Measurements from ENCODE around the gene JAG2. TPM values are rescaled to one million over a fixed set of nuclear protein-coding genes. Genes with fewer than 3 reads are reported as not detected.
"Not testable (repeated sequence)": the region's sequence is repeated elsewhere in the genome, so short reads cannot be mapped to it uniquely, and the experiment has no call there.

The JAG2 gene
- total RNA-seq, 1 donor from 2014 or later = 72.5 TPM

DNA sequence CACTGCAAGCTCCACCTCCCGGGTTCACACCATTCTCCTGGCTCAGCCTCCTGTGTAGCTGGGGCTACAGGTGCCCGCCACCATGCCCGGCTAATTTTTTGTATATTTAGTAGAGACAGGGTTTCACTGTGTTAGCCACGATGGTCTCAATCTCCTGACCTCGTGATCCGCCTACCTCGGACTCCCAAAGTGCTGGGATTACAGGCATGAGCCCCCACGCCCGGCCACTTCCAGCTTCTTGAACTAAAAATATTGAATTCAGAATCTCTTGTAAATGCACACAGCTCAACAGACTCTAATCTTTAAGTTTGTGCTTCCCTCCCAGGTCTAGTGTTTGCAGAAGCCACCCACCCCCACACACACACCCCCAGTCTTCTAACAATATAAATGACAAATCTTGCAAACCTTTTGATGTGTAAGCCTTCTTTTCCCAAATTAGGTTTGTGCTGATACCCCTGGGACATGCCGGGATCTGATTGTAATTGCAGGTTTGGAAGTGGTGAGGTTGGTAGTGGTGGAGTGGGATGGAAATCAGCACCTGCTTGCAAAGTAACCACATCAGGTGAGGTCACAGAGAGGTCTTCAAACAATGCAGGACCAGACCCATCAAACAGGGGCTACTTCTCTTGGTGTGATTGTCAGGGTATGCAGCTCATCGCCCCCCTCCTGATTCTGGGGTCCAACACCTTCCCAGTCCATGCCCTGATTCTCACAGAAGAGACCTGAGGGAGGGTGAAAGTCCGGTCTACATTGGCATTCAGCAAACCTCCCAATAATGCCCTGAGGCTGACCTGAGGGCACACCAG is 51.9 kb downstream of the JAG2 start:
- no peak for DNase-seq

DNA sequence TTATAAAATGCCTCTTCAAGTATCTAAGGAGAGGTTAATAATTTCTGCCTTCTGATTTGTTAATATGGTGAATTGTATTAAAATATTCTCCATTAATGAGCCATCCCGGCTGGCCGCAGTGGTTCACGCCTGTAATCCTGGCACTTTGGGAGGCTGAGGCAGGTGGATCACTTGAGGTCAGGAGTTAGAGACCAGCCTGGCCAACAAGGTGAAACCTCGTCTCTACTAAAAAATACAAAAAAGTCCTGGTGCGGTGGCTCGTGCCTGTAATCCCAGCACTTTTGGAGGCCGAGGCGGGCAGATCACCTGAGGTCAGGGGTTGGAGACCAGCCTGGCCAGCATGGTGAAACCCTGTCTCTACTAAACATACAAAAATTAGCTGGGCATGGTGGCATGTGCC is 59.3 kb downstream of the JAG2 start:
- DNase-seq = not testable (repeated sequence)

DNA sequence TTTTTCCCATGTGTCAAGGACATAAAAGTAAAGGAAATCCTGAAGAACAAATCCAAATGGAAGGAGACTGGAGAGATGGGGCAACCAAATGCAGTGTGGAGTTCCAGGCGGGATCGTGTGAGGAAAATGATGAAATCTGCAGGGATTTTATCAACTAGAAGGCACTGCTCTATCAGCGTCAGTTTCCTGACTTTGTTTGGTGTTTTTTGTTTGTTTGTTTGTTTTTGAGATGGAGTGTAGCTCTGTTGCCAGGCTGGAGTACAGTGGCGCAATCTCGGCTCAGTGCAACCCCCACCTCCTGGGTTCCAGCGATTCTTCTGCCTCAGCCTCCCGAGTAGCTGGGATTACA is 60.1 kb downstream of the JAG2 start:
- DNase-seq = no peak

DNA sequence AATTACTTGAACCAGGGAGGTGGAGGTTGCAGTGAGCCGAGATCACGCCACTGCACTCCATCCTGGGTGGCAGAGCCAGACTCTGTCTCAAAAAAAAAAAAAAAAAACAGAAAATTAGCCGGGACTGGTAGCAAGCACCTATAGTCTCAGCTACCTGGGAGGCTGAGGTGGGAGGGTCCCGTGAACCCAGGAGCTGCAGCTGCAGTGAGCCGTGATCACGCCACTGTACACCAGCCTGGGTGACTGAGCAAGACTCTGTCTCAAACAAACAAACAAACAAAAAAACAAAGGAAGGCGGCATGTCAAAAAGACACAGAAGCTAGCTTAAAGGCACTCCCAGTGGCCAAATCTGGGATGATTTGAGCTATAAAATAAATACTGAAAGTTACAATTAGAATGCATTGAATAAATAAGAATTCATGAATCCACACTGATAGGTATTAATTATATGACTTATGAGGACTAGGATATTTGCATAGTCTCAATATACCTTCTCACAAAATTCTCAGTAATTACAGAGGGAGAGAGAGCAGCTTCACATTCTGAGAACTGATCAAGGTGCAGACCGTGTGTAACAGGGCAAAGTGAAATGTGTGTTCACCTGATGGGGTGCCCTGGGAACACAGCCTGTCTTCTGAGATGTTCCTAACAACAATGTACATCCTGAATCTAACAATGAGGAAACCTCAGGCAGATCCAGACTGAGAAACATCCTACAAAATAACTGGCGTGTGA is 60.6 kb downstream of the JAG2 start:
- DNase-seq = no peak

DNA sequence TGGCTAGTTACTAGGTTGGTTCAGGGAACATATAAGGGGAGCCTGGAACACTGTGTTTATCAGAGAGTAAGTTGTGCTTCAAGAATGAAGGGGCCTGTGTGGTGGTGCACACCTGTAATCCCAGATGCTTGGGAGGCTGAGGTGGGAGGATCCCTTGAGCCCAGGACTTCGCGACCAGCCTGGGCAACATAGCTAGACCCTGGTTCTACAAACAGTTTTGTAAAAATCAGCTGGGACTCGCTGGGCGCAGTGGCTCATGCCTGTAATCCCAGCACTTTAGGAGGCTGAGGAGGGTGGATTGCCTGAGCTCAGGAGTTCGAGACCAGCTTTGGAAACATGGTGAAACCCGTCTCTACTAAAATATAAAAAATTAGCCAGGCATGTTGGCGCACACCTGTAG is 61.2 kb downstream of the JAG2 start:
- no peak for DNase-seq

DNA sequence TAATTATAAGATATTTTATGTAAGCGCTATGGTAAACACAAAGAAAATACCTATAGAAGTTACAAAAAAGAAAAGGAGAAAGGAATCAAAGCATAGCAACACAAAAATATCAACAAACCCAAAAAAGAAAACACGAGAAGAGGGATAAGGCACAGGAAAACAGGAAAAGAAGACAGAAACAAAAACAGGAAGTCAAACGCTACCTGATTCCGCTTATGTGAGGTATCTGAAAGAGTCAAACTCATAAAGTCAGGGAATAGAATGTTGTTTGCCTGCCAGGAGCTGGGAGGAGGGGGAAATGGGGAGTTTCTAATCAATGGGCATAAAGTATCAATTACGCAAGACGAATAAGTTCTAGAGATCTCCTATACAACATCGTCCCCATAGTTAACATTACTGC is 63.4 kb downstream of the JAG2 start:
- no peak for DNase-seq

DNA sequence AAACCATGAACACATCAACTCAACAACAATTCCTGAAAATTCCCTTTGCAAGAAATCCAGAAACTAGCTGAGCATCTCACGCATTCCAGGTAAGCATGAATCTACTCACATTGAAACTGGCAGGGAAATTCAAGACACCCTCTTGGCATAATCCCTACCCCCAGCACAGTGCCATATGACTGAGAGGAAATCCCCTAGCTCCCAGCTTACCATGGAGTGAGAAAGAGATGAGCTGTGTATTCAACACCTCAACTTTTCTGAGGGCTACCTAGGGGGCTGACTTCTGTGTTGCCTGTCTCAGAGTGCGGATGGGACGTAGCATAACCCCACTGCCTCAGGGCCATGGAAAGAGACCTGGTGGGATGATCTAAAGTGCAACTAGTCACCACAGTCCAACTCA is 65.7 kb downstream of the JAG2 start:
- DNase-seq = no peak

DNA sequence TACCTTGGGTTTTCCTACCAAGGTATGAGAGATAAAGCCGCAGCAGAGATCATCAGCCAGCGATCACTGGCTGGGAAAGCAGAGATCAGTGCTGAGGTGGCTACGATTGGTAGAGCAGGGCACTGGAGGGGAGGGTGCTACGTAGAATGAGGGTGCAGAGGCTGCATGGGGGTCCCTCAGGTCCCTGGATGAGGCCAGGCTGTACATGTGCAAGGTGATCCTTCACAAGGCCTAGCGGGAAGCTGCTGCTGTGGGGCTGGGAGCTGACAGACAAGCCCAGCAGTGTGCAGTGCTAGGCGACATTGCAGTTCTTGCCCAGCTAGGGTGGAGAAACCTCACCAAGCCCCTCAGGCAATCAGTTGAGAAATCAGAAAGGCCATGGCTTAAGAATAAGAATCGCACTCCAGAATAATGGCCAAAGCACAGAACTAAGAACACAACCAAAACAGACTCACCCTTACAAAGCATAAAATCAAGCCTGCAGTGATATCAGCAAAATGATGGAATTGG is 66.2 kb downstream of the JAG2 start:
- no peak for DNase-seq

DNA sequence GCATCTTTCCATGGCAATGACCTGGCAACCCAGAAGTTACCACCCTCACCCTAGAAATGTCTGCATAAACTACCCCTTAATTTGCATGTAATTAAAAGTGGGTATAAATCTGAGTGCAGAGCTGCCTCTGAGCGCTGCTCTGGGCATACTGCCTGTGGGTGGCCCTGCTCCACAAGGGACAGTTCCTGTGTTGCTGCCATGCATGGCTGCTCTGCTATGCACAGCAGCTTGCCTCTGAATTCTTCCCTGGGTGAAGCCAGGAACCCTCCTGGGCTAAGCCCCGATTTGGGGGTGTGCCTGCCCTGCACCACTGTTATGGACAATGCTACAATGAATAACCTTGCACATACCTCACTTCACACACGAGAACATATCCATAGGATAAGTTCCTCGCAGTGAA is 67.7 kb downstream of the JAG2 start:
- no peak for DNase-seq

DNA sequence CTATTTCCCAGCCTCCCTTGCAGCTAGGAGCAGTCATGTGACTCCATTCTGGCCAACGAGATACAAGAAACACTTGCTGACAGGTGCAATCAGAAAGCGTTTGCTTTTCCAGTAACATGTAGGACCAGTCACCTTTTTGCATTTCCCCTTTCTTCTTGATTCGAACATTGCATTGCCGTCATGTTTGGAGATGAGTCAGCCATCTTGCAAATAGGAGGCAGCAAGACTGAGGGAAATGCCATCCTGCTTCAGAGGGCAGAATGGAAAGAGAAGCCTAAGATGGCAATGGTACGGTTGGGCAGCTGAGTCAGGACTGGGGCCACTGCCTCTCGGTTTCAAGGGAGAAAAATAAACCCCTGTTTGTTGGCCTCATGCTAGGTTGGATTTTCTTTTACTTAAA is 68.8 kb downstream of the JAG2 start:
- DNase-seq = no peak

DNA sequence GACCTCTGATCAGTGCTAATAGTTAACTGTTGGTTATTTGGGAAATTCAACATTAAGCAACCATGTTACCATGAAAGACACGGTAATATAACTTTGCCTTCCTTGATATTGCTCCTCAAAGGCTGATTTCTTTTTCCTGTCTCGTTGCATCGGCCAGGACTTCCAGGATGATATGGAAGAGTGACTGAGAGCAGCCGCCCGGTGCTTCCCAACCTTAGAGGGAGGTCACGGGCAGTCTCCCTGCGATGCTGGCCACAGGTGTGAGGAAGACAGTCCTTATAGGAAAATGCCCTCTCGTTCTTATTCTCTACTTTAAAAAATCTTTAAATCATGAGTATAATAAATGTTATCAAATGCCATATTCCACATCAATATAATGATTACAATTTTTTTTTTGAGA is 70.3 kb downstream of the JAG2 start:
- no peak for DNase-seq

DNA sequence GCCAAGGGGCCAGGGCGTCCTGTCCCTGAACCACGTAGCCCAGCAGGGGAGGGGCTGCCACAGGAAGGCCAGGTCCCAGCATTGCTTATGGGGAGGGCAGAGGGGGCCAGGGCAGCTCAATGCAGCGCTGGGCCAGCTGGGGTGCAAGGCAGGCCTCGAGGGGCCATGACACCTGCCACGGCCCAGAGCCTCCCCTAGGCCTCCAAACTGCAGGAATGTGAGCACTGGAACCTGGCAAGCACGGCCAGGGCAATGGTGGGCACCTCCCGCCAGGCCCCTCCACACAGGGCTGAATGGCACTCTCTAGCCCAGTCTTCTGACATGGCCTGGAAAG is 70.8 kb downstream of the JAG2 start:
- DNase-seq = no peak

DNA sequence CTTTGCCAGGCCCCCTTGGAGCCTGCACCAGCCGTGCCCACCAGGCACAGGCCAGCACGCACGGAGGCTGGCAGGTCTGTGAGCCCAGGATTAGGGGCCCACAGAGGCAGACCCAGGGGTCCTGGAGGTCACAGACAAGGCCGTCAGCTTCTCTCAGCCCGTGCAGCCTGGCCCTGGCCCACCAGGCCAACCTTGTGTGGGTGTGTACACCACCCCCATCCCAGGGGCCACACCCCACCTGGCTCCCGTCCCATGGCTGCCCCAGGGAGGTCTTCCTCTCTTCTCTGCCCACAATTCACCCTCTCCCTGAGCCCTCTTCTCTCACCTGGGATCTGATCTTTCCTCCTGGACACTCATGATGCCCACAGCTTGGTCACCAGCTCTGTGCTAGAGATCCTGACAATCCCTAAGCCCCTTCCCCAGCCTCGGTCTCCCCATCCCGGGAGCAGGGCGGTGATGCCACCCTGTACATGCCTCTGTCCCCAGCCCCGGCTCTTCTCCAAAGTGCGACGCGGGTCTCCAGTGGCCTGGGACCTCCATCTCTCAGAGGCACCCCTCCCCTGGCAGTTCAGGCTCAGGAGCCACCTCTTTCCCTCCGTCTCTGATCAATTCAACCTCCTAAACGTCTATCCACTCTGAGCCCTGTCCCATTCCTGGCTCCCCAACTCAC is 72.2 kb downstream of the JAG2 start:
- no peak for DNase-seq

DNA sequence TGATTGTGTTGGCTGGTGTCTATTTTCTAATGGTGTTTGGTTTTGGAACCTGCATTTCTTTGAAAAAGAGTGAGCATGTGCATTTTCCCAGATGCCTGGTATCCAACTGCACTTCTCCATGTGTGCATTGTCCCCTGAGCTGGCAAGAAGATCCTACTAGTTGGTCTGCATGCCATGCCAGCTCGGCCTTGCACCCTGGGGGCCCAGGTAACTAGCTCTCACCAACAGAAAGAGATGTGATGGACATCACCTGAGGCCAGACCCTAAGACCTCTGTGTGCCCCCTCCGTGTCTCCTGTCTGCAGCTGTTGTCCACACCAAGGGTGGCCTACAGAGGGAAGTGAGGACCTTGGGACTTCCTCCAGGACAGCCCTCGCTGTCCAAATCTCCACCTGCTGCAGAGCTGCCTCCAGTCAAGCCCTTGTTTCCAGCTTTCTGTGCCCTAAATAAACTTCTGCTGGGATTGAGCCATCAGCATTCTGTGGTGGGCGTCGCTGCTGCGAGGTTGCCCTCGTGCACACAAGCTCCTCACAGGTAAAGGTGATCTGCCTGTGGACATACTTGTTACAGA is 73.3 kb downstream of the JAG2 start:
- no peak for DNase-seq

DNA sequence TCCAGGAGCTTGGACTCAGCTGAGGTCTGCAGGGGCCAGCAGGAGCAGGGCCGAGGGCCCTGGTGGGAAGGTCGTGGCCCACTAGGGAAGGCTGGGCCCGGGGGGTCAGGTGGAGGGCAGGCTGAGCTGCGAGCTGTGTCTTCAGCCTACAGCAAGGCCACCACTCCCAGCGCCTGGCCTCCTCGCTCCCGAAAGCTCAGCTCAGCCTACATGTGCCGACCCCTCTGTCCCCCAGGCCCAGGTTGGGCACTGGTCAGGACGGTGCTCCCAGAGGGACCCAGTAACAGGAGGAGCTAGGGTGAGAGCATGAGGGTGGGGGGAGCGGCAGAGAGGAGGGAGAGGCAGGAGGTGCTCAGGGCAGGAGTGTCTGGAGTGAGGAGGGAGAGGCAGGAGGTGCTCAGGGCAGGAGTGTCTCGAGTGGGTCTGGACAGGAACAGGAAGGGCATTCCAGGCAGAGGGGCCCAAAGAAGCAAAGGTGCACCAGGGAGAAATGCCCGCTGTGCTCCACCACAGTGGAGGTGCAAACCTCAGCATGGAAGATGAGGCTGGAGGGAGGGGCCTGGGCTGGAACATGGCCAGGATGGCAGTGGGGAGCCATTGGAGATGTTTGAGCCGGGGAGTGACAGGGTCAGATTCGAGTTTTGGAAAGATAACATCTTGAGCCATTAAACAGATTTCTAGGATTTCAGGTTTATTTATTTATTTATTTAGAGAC is 74.2 kb downstream of the JAG2 start:
- no peak for DNase-seq

DNA sequence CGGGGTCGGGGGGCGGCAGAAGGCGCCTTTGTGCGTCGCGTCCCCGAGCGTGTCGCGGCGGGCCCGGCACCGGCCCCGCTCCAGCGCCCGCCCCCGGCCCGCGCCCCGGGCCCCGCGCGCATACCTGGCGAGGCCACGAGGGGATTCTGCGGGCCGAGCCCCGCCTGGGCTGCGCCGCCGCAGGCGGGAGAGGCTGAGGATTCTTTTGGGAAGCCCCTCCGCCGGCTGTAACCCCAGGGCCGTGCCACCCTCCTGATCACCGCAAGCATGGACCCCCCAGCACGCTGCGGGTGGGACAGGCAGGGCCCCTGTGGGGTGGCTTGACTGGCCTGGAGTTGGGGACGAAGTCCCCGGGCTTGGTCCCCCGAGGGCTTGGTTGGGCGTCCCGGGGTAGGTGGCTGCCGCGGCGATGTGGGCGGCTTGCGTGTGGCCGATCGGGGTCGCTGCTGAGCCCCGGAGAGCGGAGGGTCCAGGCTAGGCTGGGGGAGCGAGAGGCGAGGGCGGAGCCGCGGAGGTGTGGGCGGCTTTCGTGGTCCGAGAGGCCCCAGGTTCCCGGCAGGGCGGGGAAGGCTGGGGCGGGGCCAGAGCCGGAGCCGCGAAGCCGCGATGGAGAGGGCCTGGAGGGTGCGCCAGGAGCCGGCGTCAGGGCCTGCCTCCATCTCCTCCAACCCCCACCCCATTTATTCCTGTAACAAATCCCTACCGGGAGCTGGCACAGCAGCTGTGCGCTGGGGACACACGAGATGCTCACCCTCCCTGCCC is 75.0 kb downstream of the JAG2 start:
- DNase-seq = peak; percentile 73

DNA sequence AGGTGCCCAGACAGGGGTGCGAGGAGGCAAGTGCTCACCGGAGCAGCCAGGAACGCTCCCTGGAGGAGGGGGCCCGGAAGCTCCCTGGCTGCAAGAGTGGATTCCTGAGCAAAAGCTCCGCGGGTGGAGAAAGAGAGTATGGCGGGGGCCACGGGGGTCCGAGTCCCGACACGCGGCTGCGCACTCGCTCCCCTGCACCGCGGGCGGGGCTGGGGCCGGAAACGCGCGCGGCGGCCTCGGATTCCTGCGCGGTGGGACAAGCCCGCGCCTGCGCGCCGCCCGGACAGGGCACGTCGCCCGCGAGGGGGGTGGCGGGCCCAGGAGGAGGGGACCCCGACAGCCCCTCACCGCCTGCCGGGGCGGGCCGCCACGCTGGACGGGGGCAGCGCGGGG is 75.5 kb downstream of the JAG2 start:
- peak; percentile 64 for DNase-seq

DNA sequence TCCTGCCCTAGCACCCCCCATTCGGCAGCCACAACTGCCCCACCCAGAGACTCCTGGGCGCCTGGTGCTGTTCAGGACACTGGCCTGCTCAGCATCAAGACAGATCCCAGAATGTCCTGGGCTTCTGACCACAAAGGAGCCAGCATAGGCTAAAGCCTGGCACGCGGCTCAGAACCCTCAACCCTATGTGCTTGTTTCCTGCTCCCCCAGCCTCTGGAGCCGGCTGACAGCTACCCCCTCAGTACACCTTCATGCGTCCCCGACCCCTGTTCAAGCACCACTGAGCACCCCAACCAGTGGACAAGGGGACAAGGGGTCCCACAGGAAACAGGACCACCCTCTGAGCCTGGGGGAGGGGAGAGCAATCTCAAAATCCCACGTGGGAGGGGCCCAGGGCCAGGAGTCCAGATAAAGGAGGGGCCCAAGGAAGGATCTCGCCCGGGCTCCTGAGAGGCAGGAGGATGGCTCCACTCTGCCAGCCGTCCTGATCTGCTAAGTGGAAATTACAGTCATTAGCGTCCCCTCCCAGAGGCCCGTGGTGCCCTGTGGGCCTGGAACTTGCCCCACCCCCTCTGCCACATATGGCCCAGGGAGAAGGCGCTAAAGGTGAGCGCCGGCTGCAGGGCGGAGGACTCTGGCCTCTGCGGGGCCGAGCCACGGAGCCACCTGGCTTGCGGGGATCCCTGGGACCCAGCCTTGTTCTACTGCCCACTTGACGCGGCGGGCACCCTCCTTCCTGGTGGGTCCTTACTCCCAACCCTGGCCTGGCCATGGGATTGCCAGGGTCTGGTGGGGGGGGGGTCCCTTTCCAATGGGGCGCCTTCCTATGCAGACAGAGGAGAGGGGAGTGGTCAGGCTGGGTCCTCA is 76.2 kb downstream of the JAG2 start:
- DNase-seq = no peak

DNA sequence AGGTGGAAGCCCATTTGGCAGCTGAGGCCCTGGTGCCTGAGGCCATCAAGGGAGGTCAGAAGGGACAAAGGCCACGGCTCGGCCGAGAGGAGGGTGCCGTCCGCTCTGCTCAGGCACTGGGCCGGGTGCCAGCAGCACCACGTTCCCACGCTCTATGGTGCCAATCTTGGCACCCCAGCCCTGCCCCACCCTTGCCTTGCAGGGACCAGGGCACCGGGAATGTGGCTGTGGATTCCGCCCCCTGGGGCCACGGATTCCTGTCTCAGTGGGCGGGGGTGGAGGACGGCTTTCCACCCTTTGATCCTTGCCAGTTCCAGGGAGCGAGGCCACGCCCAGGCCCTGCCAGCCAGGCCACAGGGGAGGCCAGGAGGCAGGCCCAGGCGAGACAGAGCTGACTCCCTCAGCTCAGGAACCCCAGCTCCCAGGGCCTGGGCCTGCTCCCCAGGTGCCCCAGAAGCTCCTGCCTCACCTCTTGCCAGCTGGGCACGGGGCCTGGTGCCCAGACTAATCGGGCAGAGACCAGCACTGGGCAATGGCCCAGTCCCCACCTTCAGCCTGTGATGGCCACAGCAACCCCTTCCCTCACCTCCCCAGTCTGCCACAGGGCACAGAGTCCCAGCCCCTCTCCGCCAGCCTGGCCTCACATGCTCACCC is 76.9 kb downstream of the JAG2 start:
- DNase-seq = peak; percentile 20

DNA sequence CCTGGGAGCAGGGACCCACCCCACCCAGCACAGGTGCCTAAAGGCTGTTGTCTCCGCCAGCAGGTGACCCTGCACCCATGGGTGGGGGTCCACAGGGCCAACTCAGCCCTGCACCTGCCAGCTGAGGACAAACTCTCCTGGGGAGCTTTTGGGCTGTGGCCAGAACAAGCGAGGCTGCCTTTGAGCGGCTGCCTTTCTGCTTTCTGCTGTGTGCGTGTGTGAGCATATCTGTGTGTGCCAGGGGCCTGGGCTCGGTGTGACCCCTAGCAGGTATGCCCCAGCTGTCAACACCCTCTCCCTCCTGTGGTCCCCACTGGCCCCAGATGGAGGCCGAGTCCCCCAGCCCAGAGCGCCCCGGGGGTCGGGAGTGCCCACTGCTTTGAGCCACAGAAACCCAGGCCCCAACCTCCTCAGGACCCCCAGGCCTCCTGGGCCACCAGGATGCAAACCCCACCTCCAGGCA is 77.5 kb downstream of the JAG2 start:
- no peak for DNase-seq
